Right lobe of liver (tissue), 4 donors: ENCODE results near the gene CKM.

Experiments used
- POLR2A ChIP-seq: fragments of 450-650 bp; IDR thresholded peaks from one replicate; pipeline ENCODE4 v1.6.1; 2017; ENCODE audit warnings: antibody characterized with exemption, mild to moderate bottlenecking
- TF ChIP-seq, protein P1 (sequence below), 4 donors: fragments of 200-600 bp in 3 of 4; fragments of 450-650 bp in 1 of 4; IDR thresholded peaks; one replicate each; pipeline versions ENCODE4 v1.5.1 to v1.8.0; 2016 to 2022; ENCODE audit warnings: antibody characterized with exemption in 4 of 4, mild to moderate bottlenecking in 2 of 4
- donor health status: DM: no; HTN: no; CAD: no.
- donor health status: DM: no; HTN: no; CAD: no.
- donor health status: DM: no; HTN: yes; CAD: no.

DNA sequence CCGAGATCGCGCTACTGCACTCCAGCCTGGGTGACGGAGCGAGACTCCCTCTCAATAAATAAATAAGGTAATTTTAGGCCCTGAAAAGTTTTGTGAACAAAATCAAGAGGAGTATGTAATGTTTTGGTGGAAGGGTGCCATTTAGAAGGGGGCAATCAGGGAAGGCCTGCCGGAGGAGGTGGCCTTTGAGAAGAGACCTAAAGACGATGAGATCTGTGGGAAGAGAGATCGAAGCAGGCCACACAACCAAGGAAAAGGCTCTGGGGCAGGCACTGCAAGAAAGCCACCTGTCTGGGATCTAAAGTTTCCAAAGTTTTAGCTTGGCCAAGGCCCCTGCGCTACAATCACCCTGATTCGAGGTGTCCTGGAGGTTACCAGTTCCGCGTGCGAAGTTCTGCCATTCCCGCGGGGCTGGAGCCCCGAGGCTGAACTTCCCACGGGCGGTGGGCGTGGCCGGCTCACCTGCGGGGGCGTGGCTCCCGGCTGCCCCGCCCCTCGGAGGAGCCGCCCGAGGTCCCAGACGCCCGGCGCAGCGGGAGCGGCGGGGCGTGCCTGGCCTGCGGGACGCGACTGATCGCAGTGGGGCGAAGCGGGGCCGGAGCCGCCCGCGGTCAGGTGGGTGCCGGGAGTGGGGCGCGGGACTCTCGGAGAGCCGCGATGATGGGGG lies 17.7 kb upstream of the CKM start, which contains the start of gene KLC3:
- TF ChIP-seq, protein P1, sequence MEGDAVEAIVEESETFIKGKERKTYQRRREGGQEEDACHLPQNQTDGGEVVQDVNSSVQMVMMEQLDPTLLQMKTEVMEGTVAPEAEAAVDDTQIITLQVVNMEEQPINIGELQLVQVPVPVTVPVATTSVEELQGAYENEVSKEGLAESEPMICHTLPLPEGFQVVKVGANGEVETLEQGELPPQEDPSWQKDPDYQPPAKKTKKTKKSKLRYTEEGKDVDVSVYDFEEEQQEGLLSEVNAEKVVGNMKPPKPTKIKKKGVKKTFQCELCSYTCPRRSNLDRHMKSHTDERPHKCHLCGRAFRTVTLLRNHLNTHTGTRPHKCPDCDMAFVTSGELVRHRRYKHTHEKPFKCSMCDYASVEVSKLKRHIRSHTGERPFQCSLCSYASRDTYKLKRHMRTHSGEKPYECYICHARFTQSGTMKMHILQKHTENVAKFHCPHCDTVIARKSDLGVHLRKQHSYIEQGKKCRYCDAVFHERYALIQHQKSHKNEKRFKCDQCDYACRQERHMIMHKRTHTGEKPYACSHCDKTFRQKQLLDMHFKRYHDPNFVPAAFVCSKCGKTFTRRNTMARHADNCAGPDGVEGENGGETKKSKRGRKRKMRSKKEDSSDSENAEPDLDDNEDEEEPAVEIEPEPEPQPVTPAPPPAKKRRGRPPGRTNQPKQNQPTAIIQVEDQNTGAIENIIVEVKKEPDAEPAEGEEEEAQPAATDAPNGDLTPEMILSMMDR (IDR thresholded peaks at IDR 0.05) = no peak
- TF ChIP-seq POLR2A = no peak
